ENCODE data around the gene DALRD3. TPM values are rescaled to one million over a fixed set of nuclear protein-coding genes. Genes with fewer than 3 reads are reported as not detected.

DALRD3 gene
- total RNA-seq, 2 experiments from 2014 or later, result 15.1 to 15.6 TPM

DNA sequence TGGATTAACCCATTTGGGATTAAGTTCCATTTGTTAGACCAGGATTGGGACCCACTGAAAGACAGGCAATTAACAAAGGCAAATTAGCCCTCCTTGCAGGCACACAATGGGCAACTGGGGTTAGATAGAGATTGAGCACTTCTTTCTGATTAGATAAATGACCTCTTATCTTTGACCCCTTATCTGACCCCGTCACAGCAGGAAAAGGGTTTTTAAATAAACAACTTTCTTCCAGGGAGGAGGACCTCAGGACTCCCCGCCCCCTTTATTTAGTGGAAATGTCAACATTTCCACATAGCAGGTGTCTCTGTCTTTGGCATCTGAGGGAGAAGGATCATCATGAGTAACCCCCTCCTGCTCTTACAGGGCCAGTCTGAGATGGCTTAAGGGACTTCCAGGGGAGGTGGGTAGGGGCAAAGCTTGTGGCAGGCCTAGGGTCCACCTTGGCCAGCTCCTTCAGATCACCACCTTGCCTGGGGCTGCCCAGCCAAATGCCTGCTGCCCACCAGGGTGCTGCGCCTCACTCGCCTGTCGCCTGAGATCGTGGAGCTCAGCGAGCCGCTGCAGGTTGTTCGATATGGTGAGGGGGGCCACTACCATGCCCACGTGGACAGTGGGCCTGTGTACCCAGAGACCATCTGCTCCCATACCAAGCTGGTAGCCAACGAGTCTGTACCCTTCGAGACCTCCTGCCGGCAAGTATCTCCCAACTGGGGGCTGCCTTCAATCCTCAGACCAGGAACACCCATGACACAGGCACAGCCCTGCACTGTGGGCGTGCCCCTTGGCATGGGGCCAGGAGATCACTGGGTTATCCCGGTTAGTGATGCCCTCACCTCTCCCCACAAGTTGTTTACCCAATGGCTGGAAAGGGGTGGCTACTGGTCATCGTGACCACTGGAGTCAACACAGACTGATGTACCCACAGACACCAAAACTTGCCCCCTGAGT is 13.8 kb downstream of the DALRD3 start:
- peaks cover 14% of the 10 kb centered on the region for H3K36me3 Mint-ChIP-seq (ENCODE audit: low read depth)
- H3K27ac ChIP-seq (ENCODE audit: low read depth in 1 of 2, low read length in 2 of 2), result no peak overlapping the region
- DNase-seq (no peak), ATAC-seq (ENCODE audit: poor library complexity) (no peak)
- H3K4me3 Mint-ChIP-seq, result peak overlapping the region; percentile 15
- no peaks in the 10 kb centered on the region for H3K27me3 Mint-ChIP-seq
- no peaks in the 10 kb centered on the region for H3K9me3 Mint-ChIP-seq
- H3K4me3 ChIP-seq (ENCODE audit: low read length), result no peak overlapping the region
- no peak overlapping the region for H3K27ac Mint-ChIP-seq
- peaks cover 24% of the 10 kb centered on the region for H3K4me1 Mint-ChIP-seq (ENCODE audit: low read depth)
- peaks cover 9% of the 10 kb centered on the region for H3K36me3 ChIP-seq (ENCODE audit: insufficient read depth, low read length)
- peaks cover 25% of the 10 kb centered on the region for H3K4me1 ChIP-seq (ENCODE audit: insufficient read depth, low read length)
- TF ChIP-seq, protein P1, sequence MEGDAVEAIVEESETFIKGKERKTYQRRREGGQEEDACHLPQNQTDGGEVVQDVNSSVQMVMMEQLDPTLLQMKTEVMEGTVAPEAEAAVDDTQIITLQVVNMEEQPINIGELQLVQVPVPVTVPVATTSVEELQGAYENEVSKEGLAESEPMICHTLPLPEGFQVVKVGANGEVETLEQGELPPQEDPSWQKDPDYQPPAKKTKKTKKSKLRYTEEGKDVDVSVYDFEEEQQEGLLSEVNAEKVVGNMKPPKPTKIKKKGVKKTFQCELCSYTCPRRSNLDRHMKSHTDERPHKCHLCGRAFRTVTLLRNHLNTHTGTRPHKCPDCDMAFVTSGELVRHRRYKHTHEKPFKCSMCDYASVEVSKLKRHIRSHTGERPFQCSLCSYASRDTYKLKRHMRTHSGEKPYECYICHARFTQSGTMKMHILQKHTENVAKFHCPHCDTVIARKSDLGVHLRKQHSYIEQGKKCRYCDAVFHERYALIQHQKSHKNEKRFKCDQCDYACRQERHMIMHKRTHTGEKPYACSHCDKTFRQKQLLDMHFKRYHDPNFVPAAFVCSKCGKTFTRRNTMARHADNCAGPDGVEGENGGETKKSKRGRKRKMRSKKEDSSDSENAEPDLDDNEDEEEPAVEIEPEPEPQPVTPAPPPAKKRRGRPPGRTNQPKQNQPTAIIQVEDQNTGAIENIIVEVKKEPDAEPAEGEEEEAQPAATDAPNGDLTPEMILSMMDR (IDR thresholded peaks at IDR 0.05), result no peak
- ChIA-PET CTCF (interaction anchor here (5.2 kb wide), 1 partner anchor 16 kb away, joined by 100 read pairs; the partner anchor contains the start of gene P4HTM), POLR2A (interaction anchor here (8.0 kb wide), 1 partner anchor 17 kb away, joined by 331 read pairs; the partner anchor contains the start of genes DALRD3 and NDUFAF3)
- no peaks in the 10 kb centered on the region for H3K27me3 ChIP-seq (ENCODE audit: control insufficient read depth in 1 of 2, insufficient read depth in 2 of 2, low read length in 2 of 2)
- intact Hi-C loops (cut with DNase I, micrococcal nuclease), result loop anchor here in 1 of 2 experiments (5.0 kb wide), 2 partner anchors 702 to 1492 kb away; partner anchors contain the start of genes ELP6 and NME6
- H3K9me3 ChIP-seq (ENCODE audit: control insufficient read depth in 1 of 2, insufficient read depth in 1 of 2, low read length in 2 of 2), result no peaks in the 10 kb centered on the region

DNA sequence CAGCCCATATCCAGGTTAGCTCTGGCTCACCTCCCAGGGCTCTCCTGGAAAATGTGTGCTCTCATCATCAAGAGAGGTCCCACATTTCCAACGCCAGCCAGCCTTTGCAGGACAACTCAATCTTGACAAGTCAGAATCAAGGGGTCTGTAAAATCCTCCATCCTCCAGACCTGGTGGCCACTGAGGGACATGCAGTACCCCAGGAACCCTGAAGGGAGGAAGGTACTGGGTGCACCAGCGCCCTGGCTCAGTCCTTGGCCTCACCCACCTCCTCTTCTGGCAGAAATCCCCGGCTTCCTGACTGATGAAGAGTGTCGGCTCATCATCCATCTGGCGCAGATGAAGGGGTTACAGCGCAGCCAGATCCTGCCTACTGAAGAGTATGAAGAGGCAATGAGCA is 17.2 kb downstream of the DALRD3 start:
- Histone ChIP-seq H3K9me3 (ENCODE audit: control insufficient read depth in 1 of 2, insufficient read depth in 1 of 2, low read length in 2 of 2) (no peaks in the 10 kb centered on the region), H3K4me3 (ENCODE audit: low read length) (no peak overlapping the region), H3K4me1 (ENCODE audit: insufficient read depth, low read length) (peaks cover 3% of the 10 kb centered on the region), H3K36me3 (ENCODE audit: insufficient read depth, low read length) (peaks cover 8% of the 10 kb centered on the region), H3K27ac (ENCODE audit: low read depth in 1 of 2, low read length in 2 of 2) (no peak overlapping the region), H3K27me3 (ENCODE audit: control insufficient read depth in 1 of 2, insufficient read depth in 2 of 2, low read length in 2 of 2) (no peaks in the 10 kb centered on the region)
- peaks cover under 1% of the 10 kb centered on the region for H3K4me1 Mint-ChIP-seq (ENCODE audit: low read depth)
- H3K9me3 Mint-ChIP-seq, result no peaks in the 10 kb centered on the region
- POLR2A ChIA-PET, result interaction anchor here (1.2 kb wide), 1 partner anchor 28 kb away, joined by 3 read pairs; the partner anchor contains the start of gene IMPDH2
- intact Hi-C loops (cut with DNase I, micrococcal nuclease), result no loop called here
- H3K27me3 Mint-ChIP-seq, result no peaks in the 10 kb centered on the region
- CTCF ChIA-PET, result no interaction called here
- DNase-seq, result no peak
- no peak overlapping the region for H3K27ac Mint-ChIP-seq
- H3K36me3 Mint-ChIP-seq (ENCODE audit: low read depth), result no peaks in the 10 kb centered on the region
- TF ChIP-seq, protein P1 (IDR thresholded peaks at IDR 0.05), result no peak
- H3K4me3 Mint-ChIP-seq, result no peak overlapping the region
- ATAC-seq (ENCODE audit: poor library complexity), result no peak

DNA sequence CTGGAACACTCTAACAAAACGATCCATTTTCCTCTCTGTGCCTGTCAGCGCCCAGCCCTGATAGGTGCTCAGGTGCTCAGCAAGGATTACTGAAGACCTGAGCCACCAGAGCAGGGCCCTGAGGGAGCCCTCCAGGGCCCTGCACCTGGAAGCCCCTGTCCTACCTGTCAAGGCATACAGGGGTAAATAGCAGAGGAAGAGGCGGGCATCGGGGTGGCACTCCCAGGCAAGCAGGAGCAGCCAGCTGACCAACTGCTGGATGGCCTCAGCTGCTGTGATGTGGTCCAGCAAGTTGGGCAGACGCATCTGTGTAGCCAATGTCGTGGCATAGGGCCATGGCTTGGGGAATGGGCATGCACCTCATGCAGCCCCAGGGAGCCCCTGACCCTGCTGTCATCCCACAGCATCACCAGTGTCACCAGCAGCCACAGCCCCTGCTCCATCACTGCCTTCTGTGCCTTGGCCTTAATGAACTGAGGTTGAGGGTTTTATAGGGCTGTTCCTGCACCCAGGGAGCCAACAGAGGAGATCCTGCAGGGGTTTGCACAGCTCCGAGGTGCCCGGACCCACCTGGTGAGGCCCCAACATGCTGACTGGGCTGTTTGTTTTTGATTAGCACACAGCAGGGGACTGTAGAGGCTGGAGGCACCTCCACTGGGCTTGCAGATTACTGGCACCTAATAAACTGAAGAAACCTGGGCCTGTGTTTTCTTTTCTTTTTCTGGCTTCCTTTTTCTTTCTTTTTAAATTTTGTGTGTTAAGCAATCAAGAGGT is 19.1 kb downstream of the DALRD3 start:
- intact Hi-C loops (cut with DNase I, micrococcal nuclease), result no loop called here
- DNase-seq (no peak), ATAC-seq (ENCODE audit: poor library complexity) (no peak)
- Mint-ChIP-seq H3K36me3 (ENCODE audit: low read depth) (peaks cover 10% of the 10 kb centered on the region), H3K27ac (peak overlapping the region; percentile 44), H3K4me1 (ENCODE audit: low read depth) (no peaks in the 10 kb centered on the region), H3K9me3 (no peaks in the 10 kb centered on the region), H3K27me3 (no peaks in the 10 kb centered on the region), H3K4me3 (no peak overlapping the region)
- Histone ChIP-seq H3K9me3 (ENCODE audit: control insufficient read depth in 1 of 2, insufficient read depth in 1 of 2, low read length in 2 of 2) (no peaks in the 10 kb centered on the region), H3K27ac (ENCODE audit: low read depth in 1 of 2, low read length in 2 of 2) (no peak overlapping the region), H3K36me3 (ENCODE audit: insufficient read depth, low read length) (peaks cover 12% of the 10 kb centered on the region), H3K27me3 (ENCODE audit: control insufficient read depth in 1 of 2, insufficient read depth in 2 of 2, low read length in 2 of 2) (no peaks in the 10 kb centered on the region), H3K4me1 (ENCODE audit: insufficient read depth, low read length) (no peaks in the 10 kb centered on the region), H3K4me3 (ENCODE audit: low read length) (no peak overlapping the region)
- TF ChIP-seq, protein P1 (IDR thresholded peaks at IDR 0.05), result no peak
- POLR2A ChIA-PET, result no interaction called here
- CTCF ChIA-PET, result no interaction called here
